ENCODE results near the gene KDM3A. TPM values are rescaled to one million over a fixed set of nuclear protein-coding genes. Genes with fewer than 3 reads are reported as not detected.

KDM3A gene
- total RNA-seq, 1 experiment from 2014 or later, result 52.6 TPM

DNA sequence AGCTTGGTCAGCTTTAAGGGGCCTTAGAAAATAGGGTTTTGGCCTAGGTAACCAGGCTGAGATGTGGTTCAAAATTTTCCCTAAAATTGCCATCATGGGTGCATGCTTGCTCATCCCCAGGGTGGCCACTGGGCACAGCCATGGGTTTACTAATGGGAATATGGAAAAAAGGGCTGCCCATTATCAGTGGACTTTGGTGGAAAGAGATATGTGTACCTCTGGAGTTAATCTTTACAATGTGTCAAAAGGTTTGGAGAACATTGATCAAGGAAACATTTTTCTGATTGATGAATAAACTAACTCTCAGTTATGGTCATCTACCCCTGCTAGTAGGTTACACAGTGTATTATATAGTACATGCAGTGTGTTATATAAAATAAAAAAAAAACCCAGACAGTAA is 13.1 kb downstream of the KDM3A start:
- no peak overlapping the region for H2AFZ ChIP-seq (ENCODE audit: low read depth, low read length, poor library complexity, severe bottlenecking)
- H3K9ac ChIP-seq (ENCODE audit: low read length), result no peak overlapping the region
- DNase-seq (ENCODE audit: low read depth, low spot score) (no peak), ATAC-seq (no peak)
- H3K4me1 ChIP-seq (ENCODE audit: control insufficient read depth in 1 of 2, insufficient read depth in 2 of 2, low read length in 2 of 2), result no peaks in the 10 kb centered on the region
- POLR2A ChIA-PET, result no interaction called here
- peaks cover 36 to 62% of the 10 kb centered on the region in 2 experiments for H3K36me3 ChIP-seq (ENCODE audit: control insufficient read depth in 1 of 2, insufficient read depth in 2 of 2, low read length in 2 of 2)
- CTCF ChIA-PET, result no interaction called here
- H3K4me2 ChIP-seq (ENCODE audit: low read length), result no peak overlapping the region
- H3K27ac ChIP-seq (ENCODE audit: low read depth, low read length), result no peak overlapping the region
- no peaks in the 10 kb centered on the region for H3K27me3 ChIP-seq (ENCODE audit: insufficient read depth, low read length)
- BruUV-seq (replicated peaks), result no TSS peak
- H3K4me3 ChIP-seq (replicated peaks in 1 of 2; ENCODE audit: low read depth in 1 of 2, low read length in 2 of 2), result no peak overlapping the region
- intact Hi-C loops (cut with micrococcal nuclease), result no loop called here
- H3K9me2 ChIP-seq (ENCODE audit: insufficient read depth), result no peaks in the 10 kb centered on the region
- RAD21 ChIA-PET (ENCODE audit: low non-redundant PET in 1 of 2, low total read pairs in 2 of 2, uncharacterized antibody in 2 of 2, unreplicated experiment in 2 of 2), result no interaction called here
- TF ChIP-seq ELF1 (IDR thresholded peaks at IDR 0.05; ENCODE audit: borderline replicate concordance, low read depth) (no peak), JUND (IDR thresholded peaks at IDR 0.05) (no peak), EZH2phosphoT487 (IDR thresholded peaks at IDR 0.05; ENCODE audit: borderline replicate concordance) (no peak), EZH2 (IDR thresholded peaks at IDR 0.05) (no peak), SP1 (IDR thresholded peaks at IDR 0.05; ENCODE audit: low read depth) (no peak), TCF7L2 (IDR thresholded peaks at IDR 0.05; ENCODE audit: borderline replicate concordance, extremely low read depth, insufficient read depth, insufficient read length) (no peak), CBX3 (IDR thresholded peaks at IDR 0.05; ENCODE audit: low read depth) (no peak), FOSL1 (IDR thresholded peaks at IDR 0.05; ENCODE audit: low read depth) (no peak), YY1 (IDR thresholded peaks at IDR 0.05; ENCODE audit: extremely low read depth, insufficient replicate concordance, low read depth, low read length) (no peak), CEBPB (IDR thresholded peaks at IDR 0.05; ENCODE audit: low read depth) (no peak)
- TF ChIP-seq, protein P1, sequence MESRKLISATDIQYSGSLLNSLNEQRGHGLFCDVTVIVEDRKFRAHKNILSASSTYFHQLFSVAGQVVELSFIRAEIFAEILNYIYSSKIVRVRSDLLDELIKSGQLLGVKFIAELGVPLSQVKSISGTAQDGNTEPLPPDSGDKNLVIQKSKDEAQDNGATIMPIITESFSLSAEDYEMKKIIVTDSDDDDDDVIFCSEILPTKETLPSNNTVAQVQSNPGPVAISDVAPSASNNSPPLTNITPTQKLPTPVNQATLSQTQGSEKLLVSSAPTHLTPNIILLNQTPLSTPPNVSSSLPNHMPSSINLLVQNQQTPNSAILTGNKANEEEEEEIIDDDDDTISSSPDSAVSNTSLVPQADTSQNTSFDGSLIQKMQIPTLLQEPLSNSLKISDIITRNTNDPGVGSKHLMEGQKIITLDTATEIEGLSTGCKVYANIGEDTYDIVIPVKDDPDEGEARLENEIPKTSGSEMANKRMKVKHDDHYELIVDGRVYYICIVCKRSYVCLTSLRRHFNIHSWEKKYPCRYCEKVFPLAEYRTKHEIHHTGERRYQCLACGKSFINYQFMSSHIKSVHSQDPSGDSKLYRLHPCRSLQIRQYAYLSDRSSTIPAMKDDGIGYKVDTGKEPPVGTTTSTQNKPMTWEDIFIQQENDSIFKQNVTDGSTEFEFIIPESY (IDR thresholded peaks at IDR 0.05; ENCODE audit: extremely low read depth, insufficient replicate concordance, low read length), result no peak
- TF ChIP-seq, protein P2, sequence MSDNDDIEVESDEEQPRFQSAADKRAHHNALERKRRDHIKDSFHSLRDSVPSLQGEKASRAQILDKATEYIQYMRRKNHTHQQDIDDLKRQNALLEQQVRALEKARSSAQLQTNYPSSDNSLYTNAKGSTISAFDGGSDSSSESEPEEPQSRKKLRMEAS (IDR thresholded peaks at IDR 0.05), result no peak
- TF ChIP-seq, protein P3, sequence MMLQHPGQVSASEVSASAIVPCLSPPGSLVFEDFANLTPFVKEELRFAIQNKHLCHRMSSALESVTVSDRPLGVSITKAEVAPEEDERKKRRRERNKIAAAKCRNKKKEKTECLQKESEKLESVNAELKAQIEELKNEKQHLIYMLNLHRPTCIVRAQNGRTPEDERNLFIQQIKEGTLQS (IDR thresholded peaks at IDR 0.05), result no peak
- H3K79me2 ChIP-seq (ENCODE audit: insufficient read depth, low read length), result no peaks in the 10 kb centered on the region
- no peaks in the 10 kb centered on the region for H3K9me3 ChIP-seq (ENCODE audit: control insufficient read depth in 1 of 2, insufficient read depth in 1 of 2, low read depth in 1 of 2, low read length in 2 of 2)
- no peaks in the 10 kb centered on the region for H4K20me1 ChIP-seq (ENCODE audit: insufficient read depth)
